Bronchial epithelial cell (primary cell): ENCODE results near the gene IRF5. TPM values are rescaled to one million over a fixed set of nuclear protein-coding genes. Genes with fewer than 3 reads are reported as not detected.

ENCODE experiments used
- DNase-seq: peaks from one replicate; pipeline ENCODE4 v3.0.0-alpha.2; 2010; ENCODE audit warnings: low read depth
- FAIRE-seq: peaks from 2 replicates; lab custom pipeline; 2011; peaks lifted over from hg19 to GRCh38; lab: Jason Lieb, UNC
- H3K27me3 ChIP-seq: 2 replicates; pipeline ENCODE4 v1.5.1; 2011; ENCODE audit warnings: low read length; ENCODE audit not compliant: control insufficient read depth, insufficient read depth
- H3K36me3 ChIP-seq: 2 replicates; pipeline ENCODE4 v1.5.1; 2011; ENCODE audit warnings: low read length; ENCODE audit not compliant: control insufficient read depth, insufficient read depth
- H3K4me3 ChIP-seq: 2 replicates; pipeline ENCODE4 v1.5.1; 2011; ENCODE audit warnings: mild to moderate bottlenecking, low read depth, low read length, control low read depth
- total RNA-seq: library from RNA; depleted of rRNA; stranded (reverse); fragments of >200 nt; gene quantifications from 2 replicates; pipeline ENCODE4 v1.2.1, GENCODE V29; 2014
- TF ChIP-seq, protein P1 (sequence below): IDR thresholded peaks from 2 replicates; pipeline ENCODE4 v1.5.1; 2011; ENCODE audit warnings: mild to moderate bottlenecking, moderate library complexity, low read length, control low read depth, inconsistent platforms; ENCODE audit not compliant: insufficient read depth, severe bottlenecking

The IRF5 gene
- total RNA-seq, 1 donor from 2014 or later: 6.8 TPM

GRCh38 chr7:128928882-128929788, 8.6 kb upstream of the IRF5 start:
- FAIRE-seq: peak; percentile 47

DNA sequence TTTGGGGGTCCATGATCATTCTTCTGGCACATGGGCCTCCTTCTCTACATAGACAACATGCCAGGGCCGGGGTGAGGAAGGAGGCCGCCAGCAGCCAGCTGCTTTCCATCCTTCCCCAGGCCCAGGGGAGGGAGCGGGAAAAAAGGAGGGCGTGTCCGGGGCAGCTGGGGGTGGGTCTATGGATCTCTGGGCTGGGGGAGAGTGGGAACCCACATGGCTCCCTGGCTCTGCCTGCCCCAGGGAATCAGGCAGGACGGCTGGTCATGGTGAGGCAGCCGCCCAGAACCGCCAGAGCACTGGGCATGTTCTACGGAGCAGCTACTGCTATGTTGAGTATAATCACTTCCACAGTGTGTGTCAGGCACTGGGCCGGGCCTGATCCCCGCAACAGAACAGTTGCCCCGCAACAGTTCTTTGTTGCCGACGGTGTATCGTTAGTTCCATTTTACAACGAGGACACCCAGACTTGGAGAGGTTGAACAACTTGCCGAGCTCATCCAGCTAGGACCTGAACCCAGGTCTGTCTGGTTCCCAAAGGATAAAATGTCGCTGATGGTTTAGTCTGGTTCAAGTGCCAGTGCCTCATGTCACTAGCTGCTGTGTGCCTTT, 6.4 kb upstream of the IRF5 start:
- Histone ChIP-seq H3K27me3 (no peaks in the 10 kb centered on the region), H3K4me3 (no peak overlapping the region), H3K36me3 (no peaks in the 10 kb centered on the region)
- no peak for DNase-seq
- TF ChIP-seq, protein P1, sequence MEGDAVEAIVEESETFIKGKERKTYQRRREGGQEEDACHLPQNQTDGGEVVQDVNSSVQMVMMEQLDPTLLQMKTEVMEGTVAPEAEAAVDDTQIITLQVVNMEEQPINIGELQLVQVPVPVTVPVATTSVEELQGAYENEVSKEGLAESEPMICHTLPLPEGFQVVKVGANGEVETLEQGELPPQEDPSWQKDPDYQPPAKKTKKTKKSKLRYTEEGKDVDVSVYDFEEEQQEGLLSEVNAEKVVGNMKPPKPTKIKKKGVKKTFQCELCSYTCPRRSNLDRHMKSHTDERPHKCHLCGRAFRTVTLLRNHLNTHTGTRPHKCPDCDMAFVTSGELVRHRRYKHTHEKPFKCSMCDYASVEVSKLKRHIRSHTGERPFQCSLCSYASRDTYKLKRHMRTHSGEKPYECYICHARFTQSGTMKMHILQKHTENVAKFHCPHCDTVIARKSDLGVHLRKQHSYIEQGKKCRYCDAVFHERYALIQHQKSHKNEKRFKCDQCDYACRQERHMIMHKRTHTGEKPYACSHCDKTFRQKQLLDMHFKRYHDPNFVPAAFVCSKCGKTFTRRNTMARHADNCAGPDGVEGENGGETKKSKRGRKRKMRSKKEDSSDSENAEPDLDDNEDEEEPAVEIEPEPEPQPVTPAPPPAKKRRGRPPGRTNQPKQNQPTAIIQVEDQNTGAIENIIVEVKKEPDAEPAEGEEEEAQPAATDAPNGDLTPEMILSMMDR: no peak
- FAIRE-seq: no peak

More at GRCh38 chr7:128928882-128929788, 8.6 kb upstream of the IRF5 start:
- DNase-seq: no peak
- no peaks in the 10 kb centered on the region for H3K27me3 ChIP-seq
- no peaks in the 10 kb centered on the region for H3K36me3 ChIP-seq
- TF ChIP-seq, protein P1: no peak
- no peak overlapping the region for H3K4me3 ChIP-seq

DNA sequence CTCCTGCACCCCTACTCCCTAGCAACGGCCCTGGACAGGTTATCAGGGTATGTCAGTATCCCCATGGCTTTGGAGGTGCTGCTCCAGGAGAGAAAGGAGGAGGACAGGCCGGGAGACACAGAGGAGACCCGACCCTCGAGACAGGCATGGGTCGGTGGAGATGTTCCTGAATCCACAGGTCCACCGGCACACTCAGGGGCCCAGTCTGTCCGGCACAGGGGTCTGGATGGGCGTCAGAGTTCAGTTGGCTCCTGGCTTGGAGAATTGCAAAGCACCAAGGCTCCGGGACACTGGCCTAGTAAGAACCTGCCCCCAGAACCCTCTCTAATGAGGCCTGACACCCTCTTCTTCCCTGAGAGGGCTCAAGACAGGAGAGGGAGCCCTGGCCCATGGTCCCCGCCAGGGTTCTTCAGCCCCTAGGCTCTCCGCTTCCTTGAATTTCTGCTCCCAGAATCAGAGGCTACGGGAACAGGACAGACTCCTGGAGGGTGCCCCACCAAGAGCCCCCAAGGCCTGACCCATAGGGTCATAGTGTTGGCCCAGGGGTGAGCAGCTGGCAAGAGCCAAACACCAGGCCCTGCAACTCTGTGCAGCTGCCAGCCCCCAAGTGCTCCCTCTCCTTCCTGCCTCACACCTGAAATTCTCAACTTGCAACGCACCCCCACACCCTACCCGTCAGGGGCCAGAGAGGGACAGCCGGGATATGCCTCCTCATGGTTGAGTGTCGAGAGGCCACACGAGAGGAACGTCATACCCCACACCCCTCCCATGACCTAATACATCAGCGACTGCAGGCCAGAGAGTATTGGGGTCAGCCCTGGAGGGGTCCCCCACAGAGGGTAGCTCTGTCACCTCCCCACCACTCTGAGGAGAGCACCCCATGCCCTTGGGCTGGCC, 5.5 kb upstream of the IRF5 start:
- FAIRE-seq: no peak

DNA sequence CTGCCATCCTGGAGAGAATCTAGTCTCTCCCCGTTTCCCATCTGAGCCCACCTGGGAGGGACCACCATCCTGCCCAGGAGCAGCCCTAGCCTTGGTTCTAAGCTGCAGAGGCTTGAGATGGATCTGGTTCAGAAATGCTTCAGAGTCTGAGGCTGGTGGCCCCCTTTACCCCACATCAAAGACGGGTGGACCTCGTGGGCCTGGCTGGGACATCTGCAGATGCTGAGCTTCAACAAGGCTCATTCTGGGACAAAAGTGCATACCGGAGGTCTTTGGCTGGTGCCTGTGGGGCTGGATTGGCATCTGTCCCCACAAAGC, 4.9 kb upstream of the IRF5 start:
- DNase-seq: no peak
- H3K36me3 ChIP-seq: no peaks in the 10 kb centered on the region
- H3K27me3 ChIP-seq: no peaks in the 10 kb centered on the region
- no peak for FAIRE-seq
- TF ChIP-seq, protein P1: no peak
- H3K4me3 ChIP-seq: no peak overlapping the region

More for the DNA sequence above, 5.5 kb upstream of the IRF5 start:
- H3K4me3 ChIP-seq: no peak overlapping the region
- no peaks in the 10 kb centered on the region for H3K36me3 ChIP-seq
- no peaks in the 10 kb centered on the region for H3K27me3 ChIP-seq
- no peak for DNase-seq
- TF ChIP-seq, protein P1: no peak

GRCh38 chr7:128933180-128933891, 4.4 kb upstream of the IRF5 start:
- H3K36me3 ChIP-seq: no peaks in the 10 kb centered on the region
- TF ChIP-seq, protein P1: no peak
- no peaks in the 10 kb centered on the region for H3K27me3 ChIP-seq
- DNase-seq: no peak
- no peak for FAIRE-seq
- no peak overlapping the region for H3K4me3 ChIP-seq
